NCI-H2171 treated with DMSO at 0.1 percent for 48 hours (cell line): ENCODE results near the gene HDDC3.
"Not testable (repeated sequence)": the region's sequence is repeated elsewhere in the genome, so short reads cannot be mapped to it uniquely, and the experiment has no call there.

Experiments
- DNase-seq: peaks from one replicate; lab custom pipeline; 2025; lab: John Stamatoyannopoulos, UW

Gene HDDC3

GRCh38 chr15:90909976-90910375 lies 22.4 kb downstream of the HDDC3 start:
- no peak for DNase-seq

GRCh38 chr15:90909449-90909848 lies 22.9 kb downstream of the HDDC3 start:
- DNase-seq = not testable (repeated sequence)

- no peak for DNase-seq
Observed at GRCh38 chr15:90907838-90908507, 24.4 kb downstream of the HDDC3 start.

- no peak for DNase-seq
Observed at GRCh38 chr15:90907051-90907660, 25.2 kb downstream of the HDDC3 start.

- no peak for DNase-seq
Observed at GRCh38 chr15:90906181-90906849, 26.0 kb downstream of the HDDC3 start.

GRCh38 chr15:90905306-90906180 lies 26.8 kb downstream of the HDDC3 start:
- DNase-seq = no peak

GRCh38 chr15:90904746-90905145 lies 27.6 kb downstream of the HDDC3 start:
- no peak for DNase-seq

- peak; percentile 67 for DNase-seq
Observed at GRCh38 chr15:90903733-90904536, 28.4 kb downstream of the HDDC3 start.

GRCh38 chr15:90902840-90903732 lies 29.3 kb downstream of the HDDC3 start, which contains the start of gene MAN2A2:
TSS of gene MAN2A2 (plus strand) at chr15:90903302. CDS start at chr15:90904208, 906 bp downstream.
- peak; percentile 58 for DNase-seq

- DNase-seq = peak; percentile 87
Observed at GRCh38 chr15:90902040-90902839, 30.1 kb downstream of the HDDC3 start.

- DNase-seq = no peak
Observed at GRCh38 chr15:90901175-90902039, 30.9 kb downstream of the HDDC3 start.

GRCh38 chr15:90897131-90897655 lies 35.2 kb downstream of the HDDC3 start:
- not testable (repeated sequence) for DNase-seq

- peak; percentile 57 for DNase-seq
Observed at GRCh38 chr15:90895571-90896117, 36.7 kb downstream of the HDDC3 start.

GRCh38 chr15:90893175-90894090 lies 38.9 kb downstream of the HDDC3 start:
- no peak for DNase-seq

- no peak for DNase-seq
Observed at GRCh38 chr15:90892498-90893174, 39.7 kb downstream of the HDDC3 start.

GRCh38 chr15:90892023-90892422 lies 40.3 kb downstream of the HDDC3 start:
- DNase-seq = no peak
